Measurements from ENCODE around the gene MYF6.

MYF6 gene

GRCh38 chr12:80677994-80678393 is 29.4 kb upstream of the MYF6 start (continued):
- TF ChIP-seq ZNF623 (tag by site-specific recombination; IDR thresholded peaks at IDR 0.05), result no peak

- H3K4me3 ChIP-seq (ENCODE audit: low read depth, low read length), result no peak overlapping the region
- no peaks in the 10 kb centered on the region for H3K9me3 ChIP-seq (ENCODE audit: control insufficient read depth, insufficient read depth, low read depth, low read length)
- no peaks in the 10 kb centered on the region for H3K36me3 ChIP-seq (ENCODE audit: control insufficient read depth in 2 of 2, insufficient read depth in 1 of 2, low read length in 2 of 2)
- TF ChIP-seq TRIM28 (IDR thresholded peaks at IDR 0.05; ENCODE audit: borderline replicate concordance, low read length), result no peak
- TF ChIP-seq IKZF3 (tag by site-specific recombination; IDR thresholded peaks at IDR 0.05), result no peak
- no peak for TF ChIP-seq ZXDB (tag by site-specific recombination; IDR thresholded peaks at IDR 0.05)
- no peak for TF ChIP-seq ZNF223 (tag by site-specific recombination; IDR thresholded peaks at IDR 0.05)
- no peak for TF ChIP-seq ZNF529 (tag by site-specific recombination; IDR thresholded peaks at IDR 0.05; ENCODE audit: insufficient replicate concordance)
- no peak for TF ChIP-seq FEZF1 (tag by site-specific recombination; IDR thresholded peaks at IDR 0.05)
- TF ChIP-seq ZBTB8A (tag by site-specific recombination; IDR thresholded peaks at IDR 0.05), result no peak
- TF ChIP-seq ZNF169 (tag by site-specific recombination; IDR thresholded peaks at IDR 0.05), result no peak
- TF ChIP-seq ATF2 (tag by site-specific recombination; IDR thresholded peaks at IDR 0.05; ENCODE audit: low read depth), result no peak
- TF ChIP-seq ZNF221 (tag by site-specific recombination; IDR thresholded peaks at IDR 0.05; ENCODE audit: borderline replicate concordance), result no peak
- no peak for TF ChIP-seq ZNF292 (tag by site-specific recombination; IDR thresholded peaks at IDR 0.05; ENCODE audit: borderline replicate concordance, low read depth)
- TF ChIP-seq ZFP3 (tag by site-specific recombination; IDR thresholded peaks at IDR 0.05; ENCODE audit: low read depth), result no peak
- no peak for TF ChIP-seq ZNF391 (tag by site-specific recombination; IDR thresholded peaks at IDR 0.05; ENCODE audit: borderline replicate concordance, low read depth)
- no peak for TF ChIP-seq ZNF121 (tag by site-specific recombination; IDR thresholded peaks at IDR 0.05)
- no peak for TF ChIP-seq ZNF704 (tag by site-specific recombination; IDR thresholded peaks at IDR 0.05)
- TF ChIP-seq ZNF600 (tag by site-specific recombination; IDR thresholded peaks at IDR 0.05), result no peak
- no peak for TF ChIP-seq PATZ1 (tag by site-specific recombination; IDR thresholded peaks at IDR 0.05)
- no peak for TF ChIP-seq ZNF596 (tag by site-specific recombination; IDR thresholded peaks at IDR 0.05)
- POLR2A ChIA-PET, result no interaction called here
- H3K4me1 ChIP-seq (ENCODE audit: control insufficient read depth, insufficient read depth, low read length), result no peaks in the 10 kb centered on the region
- H3K27ac ChIP-seq (ENCODE audit: extremely low read depth, low read depth, low read length), result no peak overlapping the region
- CTCF ChIA-PET, result no interaction called here
Observed at GRCh38 chr12:80679346-80680131, 27.9 kb upstream of the MYF6 start.

- TF ChIP-seq ZNF513 (tag by site-specific recombination; IDR thresholded peaks at IDR 0.05) (no peak), ZNF366 (tag by site-specific recombination; conservative IDR thresholded peaks at IDR 0.05) (no peak), MZF1 (tag by site-specific recombination; IDR thresholded peaks at IDR 0.05; ENCODE audit: borderline replicate concordance) (no peak), ZNF596 (tag by site-specific recombination; IDR thresholded peaks at IDR 0.05) (no peak)
- no peak overlapping the region for H3K4me3 ChIP-seq (ENCODE audit: low read depth, low read length)
- ChIA-PET POLR2A (no interaction called here), CTCF (no interaction called here)
- no peaks in the 10 kb centered on the region for H3K9me3 ChIP-seq (ENCODE audit: control insufficient read depth, insufficient read depth, low read depth, low read length)
- no peaks in the 10 kb centered on the region for H3K4me1 ChIP-seq (ENCODE audit: control insufficient read depth, insufficient read depth, low read length)
- H3K36me3 ChIP-seq (ENCODE audit: control insufficient read depth in 2 of 2, insufficient read depth in 1 of 2, low read length in 2 of 2), result no peaks in the 10 kb centered on the region
- no peak overlapping the region for H3K27ac ChIP-seq (ENCODE audit: extremely low read depth, low read depth, low read length)
Observed at GRCh38 chr12:80681287-80681686, 26.1 kb upstream of the MYF6 start.

Data from HEK293 (cell line).